Vagina (tissue), 2 donors: ENCODE measurements around the gene KYNU. TPM values are rescaled to one million over a fixed set of nuclear protein-coding genes. Genes with fewer than 3 reads are reported as not detected.
A peak's percentile ranks its signal among the peaks of the same experiment; 100 is the strongest.
"Not testable (repeated sequence)": the region's sequence is repeated elsewhere in the genome, so short reads cannot be mapped to it uniquely, and the experiment has no call there.

ENCODE experiments used
- DNase-seq, 2 donors: peaks; one replicate each; pipeline ENCODE4 v3.0.0-alpha.2; 2017; ENCODE audit errors: extremely low spot score in 2 of 2
- H3K27ac ChIP-seq: fragments of 200-600 bp; sonication (generic); one replicate; pipeline ENCODE4 v1.5.1; 2019
- H3K27me3 ChIP-seq: fragments of 200-600 bp; sonication (generic); one replicate; pipeline ENCODE4 v1.5.1; 2019
- H3K36me3 ChIP-seq, 2 donors: fragments of 200-600 bp; sonication (generic); one replicate each; pipeline ENCODE4 v1.5.1; 2017 to 2019
- H3K4me1 ChIP-seq: fragments of 200-600 bp; sonication (generic); one replicate; pipeline ENCODE4 v1.5.1; 2019
- H3K4me3 ChIP-seq, 2 donors: fragments of 200-600 bp; sonication (generic); 1 replicate in 1 of 2; 2 replicates in 1 of 2; pipeline ENCODE4 v1.5.1; 2016 to 2019
- H3K9me3 ChIP-seq: fragments of 200-600 bp; sonication (generic); one replicate; pipeline ENCODE4 v1.5.1; 2019
- POLR2A ChIP-seq, 2 donors: fragments of 450-650 bp; IDR thresholded peaks; one replicate each; pipeline ENCODE4 v1.6.1; 2017; ENCODE audit warnings: antibody characterized with exemption in 2 of 2, mild to moderate bottlenecking in 2 of 2, moderate library complexity in 2 of 2
- POLR2AphosphoS5 ChIP-seq, 2 donors: sonication (generic); formaldehyde crosslinking; IDR thresholded peaks; one replicate each; pipeline ENCODE4 v1.9.0; 2017; ENCODE audit warnings: antibody characterized with exemption in 2 of 2, mild to moderate bottlenecking in 2 of 2, low read depth in 1 of 2; ENCODE audit not compliant: insufficient read depth in 1 of 2
- intact Hi-C: fragments of 100-400 bp; cut with DNase I; formaldehyde crosslinking; loops from one replicate; pipeline ENCODE4 v1.15.1; 2023
- total RNA-seq: library from RNA; depleted of rRNA; stranded (reverse); fragments of >200 nt; gene quantifications from one replicate; pipeline ENCODE4 v1.2.3, GENCODE V29; 2016
- TF ChIP-seq, protein P1 (sequence below), 3 experiments: fragments of 450-650 bp in 2 of 3; fragments of 200-600 bp in 1 of 3; sonication (generic) in 1 of 3; IDR thresholded peaks; one replicate each; pipeline ENCODE4 v1.5.1; 2017 to 2019; ENCODE audit warnings: antibody characterized with exemption in 3 of 3, mild to moderate bottlenecking in 2 of 3, moderate library complexity in 2 of 3

The KYNU gene
- total RNA-seq, 1 donor from 2014 or later = 3.7 TPM

DNA sequence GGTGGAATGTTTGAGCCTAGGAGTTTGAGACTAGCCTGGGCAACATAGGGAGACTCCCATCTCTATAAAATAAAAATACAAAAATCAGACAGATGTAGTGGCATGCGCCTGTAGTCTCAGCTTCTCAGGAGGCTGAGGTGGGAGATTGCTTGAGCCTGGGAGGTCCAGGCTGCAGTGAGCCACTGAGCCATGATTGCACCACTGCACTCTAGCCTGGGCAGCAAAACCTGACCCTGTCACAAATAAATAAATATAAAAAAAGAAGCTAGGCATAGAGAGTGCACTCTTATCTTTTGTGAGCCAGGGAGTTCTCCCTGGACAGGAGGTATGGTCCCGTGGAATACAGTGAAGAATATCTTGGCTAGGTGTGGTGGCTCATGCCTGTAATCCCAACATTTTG is 11.0 kb upstream of the KYNU start:
- intact Hi-C loops = no loop called here
- TF ChIP-seq, protein P1, sequence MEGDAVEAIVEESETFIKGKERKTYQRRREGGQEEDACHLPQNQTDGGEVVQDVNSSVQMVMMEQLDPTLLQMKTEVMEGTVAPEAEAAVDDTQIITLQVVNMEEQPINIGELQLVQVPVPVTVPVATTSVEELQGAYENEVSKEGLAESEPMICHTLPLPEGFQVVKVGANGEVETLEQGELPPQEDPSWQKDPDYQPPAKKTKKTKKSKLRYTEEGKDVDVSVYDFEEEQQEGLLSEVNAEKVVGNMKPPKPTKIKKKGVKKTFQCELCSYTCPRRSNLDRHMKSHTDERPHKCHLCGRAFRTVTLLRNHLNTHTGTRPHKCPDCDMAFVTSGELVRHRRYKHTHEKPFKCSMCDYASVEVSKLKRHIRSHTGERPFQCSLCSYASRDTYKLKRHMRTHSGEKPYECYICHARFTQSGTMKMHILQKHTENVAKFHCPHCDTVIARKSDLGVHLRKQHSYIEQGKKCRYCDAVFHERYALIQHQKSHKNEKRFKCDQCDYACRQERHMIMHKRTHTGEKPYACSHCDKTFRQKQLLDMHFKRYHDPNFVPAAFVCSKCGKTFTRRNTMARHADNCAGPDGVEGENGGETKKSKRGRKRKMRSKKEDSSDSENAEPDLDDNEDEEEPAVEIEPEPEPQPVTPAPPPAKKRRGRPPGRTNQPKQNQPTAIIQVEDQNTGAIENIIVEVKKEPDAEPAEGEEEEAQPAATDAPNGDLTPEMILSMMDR (IDR thresholded peaks at IDR 0.05) = no peak
- TF ChIP-seq POLR2AphosphoS5 (IDR thresholded peaks at IDR 0.05; ENCODE audit: insufficient read depth in 1 of 2, low read depth in 1 of 2) = no peak
- TF ChIP-seq POLR2A (IDR thresholded peaks at IDR 0.05) = no peak

DNA sequence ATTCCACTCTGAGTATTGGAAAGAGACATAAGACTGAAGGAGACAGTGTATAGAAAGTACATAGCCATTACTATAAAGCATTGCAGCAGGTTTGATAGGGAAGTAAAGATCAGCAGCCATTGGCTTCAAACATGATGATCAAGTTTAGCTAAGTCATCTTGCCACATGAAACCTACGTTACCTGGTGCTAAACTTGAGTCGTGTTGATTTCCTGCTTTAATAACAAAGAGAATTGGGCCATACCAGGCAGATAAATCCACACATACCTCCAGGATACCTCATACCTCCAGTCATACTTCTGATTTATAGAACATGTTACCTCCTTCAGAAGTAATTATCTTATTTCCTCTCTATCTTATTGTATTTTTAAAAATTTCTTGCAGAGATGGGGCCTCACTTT is 10.3 kb upstream of the KYNU start:
- intact Hi-C loops = no loop called here
- H3K4me3 ChIP-seq = no peak overlapping the region
- TF ChIP-seq POLR2A (IDR thresholded peaks at IDR 0.05) (no peak), POLR2AphosphoS5 (IDR thresholded peaks at IDR 0.05; ENCODE audit: insufficient read depth in 1 of 2, low read depth in 1 of 2) (no peak)
- TF ChIP-seq, protein P1 (IDR thresholded peaks at IDR 0.05) = no peak
- H3K36me3 ChIP-seq = no peaks in the 10 kb centered on the region
- no peaks in the 10 kb centered on the region for H3K27me3 ChIP-seq
- H3K4me1 ChIP-seq = peaks cover 16% of the 10 kb centered on the region
- no peaks in the 10 kb centered on the region for H3K9me3 ChIP-seq
- H3K27ac ChIP-seq = peak overlapping the region; percentile 27
- no peak for DNase-seq

More for the DNA sequence above, 11.0 kb upstream of the KYNU start:
- H3K36me3 ChIP-seq = no peaks in the 10 kb centered on the region
- H3K27me3 ChIP-seq = no peaks in the 10 kb centered on the region
- peak overlapping the region; percentile 27 for H3K27ac ChIP-seq
- H3K4me3 ChIP-seq = no peak overlapping the region
- DNase-seq = no peak
- no peaks in the 10 kb centered on the region for H3K9me3 ChIP-seq
- peaks cover 16% of the 10 kb centered on the region for H3K4me1 ChIP-seq

DNA sequence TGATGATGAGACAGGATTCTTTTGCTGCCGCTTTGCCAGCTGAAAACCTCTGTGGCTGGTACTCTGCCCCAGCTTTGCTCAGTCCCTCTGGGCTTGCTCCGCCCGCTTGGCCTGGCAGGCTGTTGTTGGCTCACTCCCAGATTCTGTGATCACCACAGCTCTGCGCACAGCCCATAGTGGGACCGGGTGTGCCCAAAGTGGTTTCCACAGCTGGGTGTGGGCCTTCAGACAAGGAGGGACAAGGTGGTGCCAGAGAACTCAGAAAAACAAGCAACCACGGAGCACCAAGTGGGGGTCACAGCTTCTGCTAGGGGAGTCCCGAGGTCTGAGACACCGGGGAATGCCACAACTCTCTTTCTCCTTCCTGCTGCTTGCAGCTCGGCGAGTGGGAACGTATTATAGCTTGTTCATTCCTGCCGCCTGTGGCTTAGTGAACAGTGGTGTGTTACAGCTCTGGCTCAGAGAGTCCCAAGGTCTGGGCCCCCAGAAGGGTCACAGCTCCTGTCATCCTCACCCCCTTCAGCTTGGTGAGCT is 9.2 kb upstream of the KYNU start:
- Histone ChIP-seq H3K4me3 (no peak overlapping the region), H3K27ac (peak overlapping the region; percentile 20), H3K4me1 (peaks cover 21% of the 10 kb centered on the region), H3K27me3 (no peaks in the 10 kb centered on the region), H3K9me3 (no peaks in the 10 kb centered on the region), H3K36me3 (no peaks in the 10 kb centered on the region)
- intact Hi-C loops = no loop called here
- DNase-seq = peak in 1 of 2 donors; percentile 90
- TF ChIP-seq POLR2AphosphoS5 (IDR thresholded peaks at IDR 0.05; ENCODE audit: insufficient read depth in 1 of 2, low read depth in 1 of 2) = peak in 1 of 2 donors; percentile 38
- TF ChIP-seq POLR2A (IDR thresholded peaks at IDR 0.05) = no peak

DNA sequence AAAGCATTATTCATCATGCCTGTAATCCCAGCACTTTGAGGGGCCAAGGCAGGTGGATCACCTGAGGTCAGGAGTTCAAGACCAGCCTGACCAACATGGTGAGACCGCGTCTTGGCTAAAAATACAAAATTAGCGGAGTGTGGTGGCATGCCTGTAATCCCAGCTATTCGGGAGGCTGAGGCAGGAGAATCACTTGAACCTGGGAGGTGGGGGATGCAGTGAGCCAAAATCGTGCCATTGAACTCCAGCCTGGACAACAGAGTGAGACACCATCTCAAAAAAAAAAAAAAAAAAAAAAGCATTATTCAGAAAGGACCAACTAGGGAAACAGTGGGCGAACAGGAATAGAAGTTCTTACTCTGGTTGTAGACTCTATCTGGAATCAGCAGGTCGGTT is 8.4 kb upstream of the KYNU start:
- peaks cover 28% of the 10 kb centered on the region for H3K4me1 ChIP-seq
- peak overlapping the region; percentile 20 for H3K27ac ChIP-seq
- DNase-seq = not testable (repeated sequence)

DNA sequence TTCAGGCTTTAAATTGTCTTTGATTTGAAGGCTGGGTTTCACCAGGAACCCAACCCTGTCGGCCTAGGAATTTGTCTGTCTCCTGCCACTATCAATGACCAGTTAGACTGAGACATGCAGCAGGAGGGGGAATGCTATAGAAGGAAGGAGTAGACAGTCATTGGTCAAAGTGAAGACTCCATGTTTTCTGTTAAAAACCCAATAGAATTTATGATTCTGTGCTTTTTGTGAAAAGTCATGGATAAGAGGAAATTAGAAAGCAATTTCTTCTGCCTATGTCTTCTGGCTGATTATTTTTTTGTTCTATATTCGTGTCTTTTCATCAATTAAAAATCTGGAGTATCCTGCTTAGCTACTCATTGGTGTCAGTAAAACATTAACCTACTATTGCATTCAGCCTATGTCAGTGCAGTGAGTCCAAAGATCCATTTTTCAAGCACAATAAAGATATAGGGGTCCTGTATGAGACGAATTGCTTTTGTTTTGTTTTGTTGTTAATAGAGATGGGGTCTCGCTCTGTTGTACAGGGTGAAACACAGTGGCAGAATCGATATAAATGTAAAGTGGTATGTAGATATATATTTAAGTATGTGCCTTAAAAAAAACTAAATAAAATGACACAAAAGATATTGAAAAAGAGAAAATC is 7.9 kb upstream of the KYNU start:
- H3K4me3 ChIP-seq = no peak overlapping the region
- no peak overlapping the region for H3K27ac ChIP-seq
- no peak for DNase-seq
- TF ChIP-seq, protein P1 (IDR thresholded peaks at IDR 0.05) = no peak
- TF ChIP-seq POLR2AphosphoS5 (IDR thresholded peaks at IDR 0.05; ENCODE audit: insufficient read depth in 1 of 2, low read depth in 1 of 2) = no peak
- no peak for TF ChIP-seq POLR2A (IDR thresholded peaks at IDR 0.05)
- H3K36me3 ChIP-seq = no peaks in the 10 kb centered on the region
- no peaks in the 10 kb centered on the region for H3K27me3 ChIP-seq
- peaks cover 33% of the 10 kb centered on the region for H3K4me1 ChIP-seq
- intact Hi-C loops = no loop called here
- no peaks in the 10 kb centered on the region for H3K9me3 ChIP-seq

More for the DNA sequence above, 8.4 kb upstream of the KYNU start:
- H3K36me3 ChIP-seq, H3K27me3 ChIP-seq, H3K4me3 ChIP-seq, H3K9me3 ChIP-seq, intact Hi-C loops: not testable (repeated sequence)

DNA sequence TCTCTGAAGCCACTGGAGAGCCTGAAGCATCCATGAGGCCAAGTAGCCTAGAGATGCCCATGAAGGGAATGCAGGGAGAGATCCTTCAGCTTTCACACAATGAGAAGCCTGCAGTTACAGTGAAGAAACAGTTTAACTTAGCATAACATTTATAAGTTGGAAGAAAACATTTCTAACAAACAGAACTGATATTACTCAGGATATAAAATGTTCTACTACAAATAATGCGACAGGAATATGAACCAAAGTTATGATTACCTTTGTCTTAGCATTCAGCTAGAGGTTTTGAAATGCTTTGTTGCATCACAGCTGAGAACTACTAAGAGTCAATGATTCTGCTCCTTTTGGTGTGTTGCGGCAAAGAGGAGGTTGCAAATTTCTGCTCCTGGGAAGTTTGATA is 6.9 kb upstream of the KYNU start:
- intact Hi-C loops = no loop called here
- no peak for DNase-seq
- Histone ChIP-seq H3K9me3 (no peaks in the 10 kb centered on the region), H3K27me3 (no peaks in the 10 kb centered on the region), H3K27ac (no peak overlapping the region), H3K36me3 (no peaks in the 10 kb centered on the region), H3K4me3 (no peak overlapping the region), H3K4me1 (peaks cover 42% of the 10 kb centered on the region)
- TF ChIP-seq POLR2A (IDR thresholded peaks at IDR 0.05) (no peak), POLR2AphosphoS5 (IDR thresholded peaks at IDR 0.05; ENCODE audit: insufficient read depth in 1 of 2, low read depth in 1 of 2) (no peak)
- TF ChIP-seq, protein P1 (IDR thresholded peaks at IDR 0.05) = no peak
